Measurements from ENCODE around the gene FBN2. TPM values are rescaled to one million over a fixed set of nuclear protein-coding genes. Genes with fewer than 3 reads are reported as not detected.

FBN2 gene
- total and polyA plus RNA-seq, 2 of the 4 experiments (the other 2 are of a cell fraction): 26.7 to 69.0 TPM

- Histone ChIP-seq H3K79me1 (ENCODE audit: low read depth in 1 of 2, low read length in 2 of 2) (no peaks in the 10 kb centered on the region; a peak in 1 of 4 replicates), H2BK120ac (ENCODE audit: low read depth, low read length) (no peak overlapping the region), H3K18ac (ENCODE audit: low read depth, low read length) (no peak overlapping the region), H4K91ac (ENCODE audit: insufficient read depth, low read depth, low read length) (no peak overlapping the region), H3K27me3 (ENCODE audit: control insufficient read depth, insufficient read depth, low read length) (no peaks in the 10 kb centered on the region), H3K36me3 (ENCODE audit: control insufficient read depth, insufficient read depth, low read length) (peaks cover 22% of the 10 kb centered on the region), H3K4ac (ENCODE audit: low read depth, low read length) (no peak overlapping the region), H2BK20ac (ENCODE audit: low read depth, low read length) (no peak overlapping the region), H3K56ac (ENCODE audit: extremely low read depth, insufficient read depth, low read length) (no peak overlapping the region), H3K9ac (ENCODE audit: low read depth, low read length) (no peak overlapping the region), H3K4me1 (ENCODE audit: control insufficient read depth, insufficient read depth, low read length) (no peaks in the 10 kb centered on the region), H2BK5ac (ENCODE audit: low read depth, low read length, poor library complexity, severe bottlenecking) (no peak overlapping the region), H3K9me1 (ENCODE audit: insufficient read depth, low read length) (peaks cover 7% of the 10 kb centered on the region; the same call in 1 of the 2 replicates), H2AK9ac (replicated peaks; ENCODE audit: low read depth, low read length, poor library complexity) (no peak overlapping the region), H3K27ac (ENCODE audit: insufficient read depth, low read length) (no peak overlapping the region), H2AK5ac (ENCODE audit: low read depth, low read length) (no peak overlapping the region), H3K14ac (replicated peaks; ENCODE audit: low read depth, low read length) (no peak overlapping the region), H4K5ac (ENCODE audit: low read depth, low read length) (no peak overlapping the region), H3K9me3 (ENCODE audit: control insufficient read depth, insufficient read depth, low read length) (no peaks in the 10 kb centered on the region), H4K20me1 (ENCODE audit: insufficient read depth, low read length) (no peaks in the 10 kb centered on the region; the same call in 1 of the 2 replicates), H3K4me3 (ENCODE audit: insufficient read depth, low read depth, low read length) (no peak overlapping the region), H2BK15ac (ENCODE audit: low read depth, low read length) (no peak overlapping the region), H4K8ac (ENCODE audit: low read depth in 2 of 2, low read length in 2 of 2) (no peak overlapping the region), H3K23ac (ENCODE audit: low read depth, low read length) (no peak overlapping the region), H2AFZ (replicated peaks; ENCODE audit: low read length, poor library complexity) (no peak overlapping the region), H3K4me2 (ENCODE audit: low read depth, low read length) (no peak overlapping the region)
- DNase-seq (no peak), ATAC-seq (ENCODE audit: low read depth) (no peak)
- ChIA-PET POLR2A (ENCODE audit: unreplicated experiment) (no interaction called here), CTCF (no interaction called here)
- in situ Hi-C loops (cut with MboI; ENCODE audit: low sequenced_read_pairs) (no loop called here), intact Hi-C loops (cut with micrococcal nuclease) (no loop called here), dilution Hi-C loops (cut with HindIII; ENCODE audit: low sequenced_read_pairs, unreplicated experiment) (no loop called here)
- no peak for TF ChIP-seq CEBPB (IDR thresholded peaks at IDR 0.05; ENCODE audit: low read depth, low read length)
- no peak for TF ChIP-seq BHLHE40 (IDR thresholded peaks at IDR 0.05; ENCODE audit: low read depth, low read length)
- TF ChIP-seq USF2 (IDR thresholded peaks at IDR 0.05; ENCODE audit: low read depth, low read length): no peak
- no peak for TF ChIP-seq CTCF (conservative IDR thresholded peaks at IDR 0.05; ENCODE audit: low read depth, low read length)
- TF ChIP-seq FOS (IDR thresholded peaks at IDR 0.05; ENCODE audit: low read depth, low read length): no peak
- TF ChIP-seq MXI1 (IDR thresholded peaks at IDR 0.05; ENCODE audit: borderline replicate concordance, low read depth, low read length): no peak
- BruUV-seq (replicated peaks): no TSS peak
- 60% methylated on average over 1 of the region's 5 CpGs; no CpG with 5 or more reads in 1 of the 2 experiments for WGBS, 2 experiments (ENCODE audit: extremely low coverage in 2 of 2, insufficient read length in 1 of 2)
Measured at GRCh38 chr5:128273736-128274135, 264.3 kb downstream of the FBN2 start.
